Large intestine (tissue), 3 donors: ENCODE data around the gene OR2M7. TPM values are rescaled to one million over a fixed set of nuclear protein-coding genes. Genes with fewer than 3 reads are reported as not detected.
"Not testable (repeated sequence)": the region's sequence is repeated elsewhere in the genome, so short reads cannot be mapped to it uniquely, and the experiment has no call there.

Source experiments
- DNase-seq, 2 donors: peaks; one replicate each; pipeline versions ENCODE4 v3.0.0 to v3.0.0-alpha.2; 2013
- H3K27ac ChIP-seq: one replicate; pipeline ENCODE4 v1.5.1; 2013; ENCODE audit warnings: low read length
- H3K27me3 ChIP-seq: 2 replicates; pipeline ENCODE4 v1.6.1; 2013; ENCODE audit warnings: low read length; ENCODE audit not compliant: control insufficient read depth, insufficient read depth
- H3K36me3 ChIP-seq: 2 replicates; pipeline ENCODE4 v1.6.1; 2013; ENCODE audit warnings: low read length; ENCODE audit not compliant: control insufficient read depth, insufficient read depth
- H3K4me1 ChIP-seq: one replicate; pipeline ENCODE4 v1.6.1; 2013; ENCODE audit warnings: low read length; ENCODE audit not compliant: control insufficient read depth, insufficient read depth
- H3K4me3 ChIP-seq: one replicate; pipeline ENCODE4 v1.5.1; 2013; ENCODE audit warnings: low read length
- H3K9me3 ChIP-seq: one replicate; pipeline ENCODE4 v1.6.1; 2013; ENCODE audit warnings: mild to moderate bottlenecking, low read depth, low read length, moderate library complexity; ENCODE audit not compliant: control insufficient read depth
- WGBS: methylation state at CpG from one replicate; pipeline ENCODE4 v1.1.5; 2013; ENCODE audit warnings: low lambda C conversion rate; ENCODE audit not compliant: insufficient coverage; 5-methylcytosine and 5-hydroxymethylcytosine counted together
- polyA plus RNA-seq: library from polyadenylated mRNA; unstranded; fragments of 120-200 nt; gene quantifications from one replicate; pipeline ENCODE4 v1.2.1, GENCODE V29; 2013

The OR2M7 gene
- polyA plus RNA-seq, 1 donor: not detected

- not testable (repeated sequence) for H3K9me3 ChIP-seq, H3K4me3 ChIP-seq, H3K27me3 ChIP-seq, H3K4me1 ChIP-seq, H3K36me3 ChIP-seq, DNase-seq, H3K27ac ChIP-seq
- 70% methylated on average over 2 of the region's 9 CpGs for WGBS
Measured at GRCh38 chr1:248305672-248306071, 18.7 kb downstream of the OR2M7 start.

- 90% methylated on average over 1 of the region's 1 CpG for WGBS
- Histone ChIP-seq H3K4me1 (no peaks in the 10 kb centered on the region), H3K4me3 (no peak within 1 kb of the TSS)
Measured at GRCh38 chr1:248303324-248303723, 21.0 kb downstream of the OR2M7 start, which contains the start of gene OR2T12. Gene OR2T12 (minus strand): TSS chr1:248303424. CDS start chr1:248295578, 7,846 bp downstream.

GRCh38 chr1:248288391-248288790 is 36.0 kb downstream of the OR2M7 start:
- Histone ChIP-seq H3K27me3 (no peaks in the 10 kb centered on the region), H3K4me1 (no peaks in the 10 kb centered on the region), H3K9me3 (no peaks in the 10 kb centered on the region), H3K4me3 (no peak overlapping the region), H3K36me3 (no peaks in the 10 kb centered on the region), H3K27ac (no peak overlapping the region)
- DNase-seq: no peak
- WGBS: 80% methylated on average over 2 of the region's 6 CpGs

More at GRCh38 chr1:248303324-248303723, 21.0 kb downstream of the OR2M7 start, which contains the start of gene OR2T12:
- no peak for DNase-seq
- Histone ChIP-seq H3K27ac (no peak within 1 kb of the TSS), H3K9me3 (peaks cover 10% of the 10 kb centered on the region), H3K27me3 (no peaks in the 10 kb centered on the region), H3K36me3 (no peaks in the 10 kb centered on the region)

GRCh38 chr1:248277876-248278275 is 46.5 kb downstream of the OR2M7 start, which contains the start of gene OR2T33:
Gene OR2T33 (minus strand): TSS chr1:248277976. CDS start chr1:248273814, 4,162 bp downstream.
- Histone ChIP-seq H3K9me3 (no peaks in the 10 kb centered on the region), H3K36me3 (no peaks in the 10 kb centered on the region), H3K4me1 (no peaks in the 10 kb centered on the region), H3K4me3 (no peak within 1 kb of the TSS), H3K27me3 (no peaks in the 10 kb centered on the region), H3K27ac (no peak within 1 kb of the TSS)
- WGBS: 57% methylated on average over 1 of the region's 1 CpG
- no peak for DNase-seq

Other genes with a start within 250 kb of the OR2M7 start
- gene OR2L13, start 229.4 kb downstream of the OR2M7 start, polyA plus RNA-seq: 0.09 TPM
- not detected for gene OR2M5, start 179.4 kb downstream of the OR2M7 start, polyA plus RNA-seq
- gene OR2M2, start 149.7 kb downstream of the OR2M7 start, polyA plus RNA-seq: not detected
- not detected for gene OR2M3, start 127.3 kb downstream of the OR2M7 start, polyA plus RNA-seq
- not detected for gene OR2M4, start 93.2 kb downstream of the OR2M7 start, polyA plus RNA-seq
- not detected for gene OR2T33, start 46.6 kb downstream of the OR2M7 start, polyA plus RNA-seq
- not detected for gene OR2T12, start 21.1 kb downstream of the OR2M7 start, polyA plus RNA-seq
- gene OR14C36, start 24.2 kb upstream of the OR2M7 start, polyA plus RNA-seq: not detected
- not detected for gene OR2T4, start 37.1 kb upstream of the OR2M7 start, polyA plus RNA-seq
- gene OR2T6, start 51.2 kb upstream of the OR2M7 start, polyA plus RNA-seq: not detected
- gene OR2T1, start 78.5 kb upstream of the OR2M7 start, polyA plus RNA-seq: not detected
- not detected for gene OR2T2, start 121.1 kb upstream of the OR2M7 start, polyA plus RNA-seq
- gene OR2T3, start 148.8 kb upstream of the OR2M7 start, polyA plus RNA-seq: not detected
- not detected for gene OR2T5, start 164.0 kb upstream of the OR2M7 start, polyA plus RNA-seq
- not detected for gene OR2G6, start 183.5 kb upstream of the OR2M7 start, polyA plus RNA-seq
- not detected for gene OR2T29, start 238.2 kb upstream of the OR2M7 start, polyA plus RNA-seq